Measurements from ENCODE around the gene LCN6.

GRCh38 chr9:136740491-136740890 lies 7.8 kb downstream of the LCN6 start:
- TF ChIP-seq CTCF (conservative IDR thresholded peaks at IDR 0.05; ENCODE audit: low read length) = no peak
- TF ChIP-seq EZH2phosphoT487 (IDR thresholded peaks at IDR 0.05; ENCODE audit: borderline replicate concordance) = no peak

All from Loucy (cell line).